ENCODE results near the gene TUBA3D.

GRCh38 chr2:131516011-131516410 lies 40.1 kb downstream of the TUBA3D start:
- no peak for TF ChIP-seq CTCF (IDR thresholded peaks at IDR 0.05)
- no peak for TF ChIP-seq POLR2A (IDR thresholded peaks at IDR 0.05)
